Measurements from ENCODE around the gene EMP2.
"Not testable (repeated sequence)": the region's sequence is repeated elsewhere in the genome, so short reads cannot be mapped to it uniquely, and the experiment has no call there.

Gene EMP2

GRCh38 chr16:10552281-10552680 lies 28.1 kb downstream of the EMP2 start:
- DNase-seq (ENCODE audit: low read depth in 3 of 3): no peak

GRCh38 chr16:10551881-10552280 lies 28.5 kb downstream of the EMP2 start:
- DNase-seq (ENCODE audit: low read depth in 3 of 3): no peak

GRCh38 chr16:10548404-10548803 lies 32.0 kb downstream of the EMP2 start:
- DNase-seq (ENCODE audit: low read depth in 3 of 3): no peak

- DNase-seq (ENCODE audit: low read depth in 3 of 3): no peak
Observed at GRCh38 chr16:10547708-10548107, 32.7 kb downstream of the EMP2 start.

GRCh38 chr16:10543231-10543977 lies 37.0 kb downstream of the EMP2 start:
- DNase-seq (ENCODE audit: low read depth in 3 of 3): no peak

GRCh38 chr16:10541366-10541765 lies 39.0 kb downstream of the EMP2 start:
- DNase-seq (ENCODE audit: low read depth in 3 of 3): no peak

- DNase-seq (ENCODE audit: low read depth in 3 of 3): no peak
Observed at GRCh38 chr16:10539793-10540192, 40.6 kb downstream of the EMP2 start.

- no peak for DNase-seq (ENCODE audit: low read depth in 3 of 3)
Observed at GRCh38 chr16:10539236-10539635, 41.2 kb downstream of the EMP2 start.

- DNase-seq (ENCODE audit: low read depth in 3 of 3): no peak
Observed at GRCh38 chr16:10538583-10538982, 41.8 kb downstream of the EMP2 start.

GRCh38 chr16:10537946-10538345 lies 42.5 kb downstream of the EMP2 start:
- no peak for DNase-seq (ENCODE audit: low read depth in 3 of 3)

- DNase-seq (ENCODE audit: low read depth in 3 of 3): no peak
Observed at GRCh38 chr16:10536814-10537389, 43.5 kb downstream of the EMP2 start.

- DNase-seq (ENCODE audit: low read depth in 3 of 3): not testable (repeated sequence)
Observed at GRCh38 chr16:10536328-10536727, 44.1 kb downstream of the EMP2 start.

GRCh38 chr16:10535461-10535860 lies 44.9 kb downstream of the EMP2 start:
- DNase-seq (ENCODE audit: low read depth in 3 of 3): no peak

GRCh38 chr16:10534748-10535147 lies 45.6 kb downstream of the EMP2 start:
- DNase-seq (ENCODE audit: low read depth in 3 of 3): no peak

GRCh38 chr16:10533612-10534011 lies 46.8 kb downstream of the EMP2 start:
- not testable (repeated sequence) for DNase-seq (ENCODE audit: low read depth in 3 of 3)

- no peak for DNase-seq (ENCODE audit: low read depth in 3 of 3)
Observed at GRCh38 chr16:10531582-10531981, 48.8 kb downstream of the EMP2 start.

- no peak for DNase-seq (ENCODE audit: low read depth in 3 of 3)
Observed at GRCh38 chr16:10530685-10531084, 49.7 kb downstream of the EMP2 start.

- no peak for DNase-seq (ENCODE audit: low read depth in 3 of 3)
Observed at GRCh38 chr16:10529895-10530669, 50.3 kb downstream of the EMP2 start.

GRCh38 chr16:10528635-10529034 lies 51.8 kb downstream of the EMP2 start:
- no peak for DNase-seq (ENCODE audit: low read depth in 3 of 3)

- DNase-seq (ENCODE audit: low read depth in 3 of 3): no peak
Observed at GRCh38 chr16:10526962-10527361, 53.4 kb downstream of the EMP2 start.

- DNase-seq (ENCODE audit: low read depth in 3 of 3): no peak
Observed at GRCh38 chr16:10525214-10525825, 55.1 kb downstream of the EMP2 start.

GRCh38 chr16:10522966-10523365 lies 57.4 kb downstream of the EMP2 start:
- no peak for DNase-seq (ENCODE audit: low read depth in 3 of 3)

All from stimulated activated CD4-positive, alpha-beta T cell treated with anti-CD3 and anti-CD28 coated beads, TNF-alpha, amount 100 ng/mL, for 48 hours (primary cell).